Neural cell (in vitro differentiated cells): Measurements from ENCODE around the gene SARNP. TPM values are rescaled to one million over a fixed set of nuclear protein-coding genes. Genes with fewer than 3 reads are reported as not detected.
A peak's percentile ranks its signal among the peaks of the same experiment; 100 is the strongest.
"Not testable (repeated sequence)": the region's sequence is repeated elsewhere in the genome, so short reads cannot be mapped to it uniquely, and the experiment has no call there.

ENCODE experiments used
- H2AFZ ChIP-seq: fragments of 200-600, 300-800 bp; sonication (generic), shearing (Covaris generic); 2 replicates; pipeline ENCODE4 v1.6.0; 2014; ENCODE audit warnings: low read depth, mild to moderate bottlenecking, antibody characterized with exemption, low read length, moderate library complexity
- H3F3A ChIP-seq: fragments of 200-600 bp; shearing (Covaris generic); 2 replicates; pipeline ENCODE4 v1.6.1; 2016; ENCODE audit warnings: mild to moderate bottlenecking, moderate library complexity, mixed read lengths, antibody characterized with exemption, low read length; ENCODE audit not compliant: insufficient read depth, poor library complexity, severe bottlenecking
- H3K27ac ChIP-seq: fragments of 200-600, 300-800 bp; sonication (generic), shearing (Covaris generic); 2 replicates; pipeline ENCODE4 v1.5.1; 2014; ENCODE audit warnings: mild to moderate bottlenecking, low read length, moderate library complexity
- H3K27me3 ChIP-seq: fragments of 300-800, 200-600 bp; sonication (generic), shearing (Covaris generic); 2 replicates; pipeline ENCODE4 v1.6.0; 2014; ENCODE audit warnings: mild to moderate bottlenecking, low read depth, low read length, moderate library complexity; ENCODE audit not compliant: insufficient read depth
- H3K36me3 ChIP-seq: fragments of 300-800, 200-600 bp; sonication (generic), shearing (Covaris generic); 2 replicates; pipeline ENCODE4 v1.5.1; 2014; ENCODE audit warnings: mild to moderate bottlenecking, antibody characterized with exemption, low read length, moderate library complexity; ENCODE audit not compliant: insufficient read depth
- H3K4me2 ChIP-seq: fragments of 300-800, 200-600 bp; sonication (generic), shearing (Covaris generic); 2 replicates; pipeline ENCODE4 v1.6.0; 2014; ENCODE audit warnings: mild to moderate bottlenecking, low read length
- H3K4me3 ChIP-seq: fragments of 300-800, 200-600 bp; sonication (generic), shearing (Covaris generic); 2 replicates; pipeline ENCODE4 v1.5.1; 2014; ENCODE audit warnings: mild to moderate bottlenecking, low read length, moderate library complexity
- H3K79me2 ChIP-seq: fragments of 200-600 bp; shearing (Covaris generic); replicated peaks from 2 replicates; pipeline ENCODE4 v1.6.0; 2014; ENCODE audit warnings: mild to moderate bottlenecking, low read length, moderate library complexity; ENCODE audit not compliant: insufficient read depth
- H3K9ac ChIP-seq: fragments of 300-800, 200-600 bp; sonication (generic), shearing (Covaris generic); 2 replicates; pipeline ENCODE4 v1.6.1; 2016; ENCODE audit warnings: mild to moderate bottlenecking, low read length, mixed read lengths
- H3K9me2 ChIP-seq: fragments of 200-600 bp; shearing (Covaris generic); 2 replicates; pipeline ENCODE4 v1.6.1; 2016; ENCODE audit warnings: mild to moderate bottlenecking, low read length, mixed read lengths; ENCODE audit not compliant: insufficient read depth
- H3K9me3 ChIP-seq: fragments of 200-600, 300-800 bp; sonication (generic), shearing (Covaris generic); 2 replicates; pipeline ENCODE4 v1.6.1; 2016; ENCODE audit warnings: mild to moderate bottlenecking, mixed run types, low read length, moderate library complexity, mixed read lengths
- H4K20me1 ChIP-seq: fragments of 200-600 bp; shearing (Covaris generic); 2 replicates; pipeline ENCODE4 v1.6.1; 2016; ENCODE audit warnings: mild to moderate bottlenecking, mixed run types; ENCODE audit not compliant: insufficient read depth
- CTCF ChIP-seq: fragments of 450-650 bp; IDR thresholded peaks from 2 replicates; pipeline ENCODE4 v1.5.1; 2014; ENCODE audit warnings: antibody characterized with exemption, mild to moderate bottlenecking, moderate library complexity; ENCODE audit not compliant: poor library complexity, severe bottlenecking
- EP300 ChIP-seq: fragments of 450-650 bp; conservative IDR thresholded peaks from 2 replicates; pipeline ENCODE4 v1.6.1; 2014; ENCODE audit warnings: antibody characterized with exemption, mild to moderate bottlenecking, moderate library complexity; ENCODE audit not compliant: poor library complexity, severe bottlenecking
- EZH2 ChIP-seq: fragments of 200-600, 300-800 bp; shearing (Covaris generic), sonication (generic); IDR thresholded peaks from 2 replicates; pipeline ENCODE4 v1.6.1; 2014; ENCODE audit warnings: antibody characterized with exemption, low read length, borderline replicate concordance, mild to moderate bottlenecking; ENCODE audit not compliant: insufficient read depth, poor library complexity, severe bottlenecking
- MXI1 ChIP-seq: fragments of 450-650 bp; conservative IDR thresholded peaks from 2 replicates; pipeline ENCODE4 v1.6.1; 2014; ENCODE audit warnings: antibody characterized with exemption, mild to moderate bottlenecking; ENCODE audit not compliant: poor library complexity, severe bottlenecking
- POLR2AphosphoS5 ChIP-seq: IDR thresholded peaks from 2 replicates; pipeline ENCODE4 v1.6.1; 2012
- RAD21 ChIP-seq: fragments of 450-650 bp; conservative IDR thresholded peaks from 2 replicates; pipeline ENCODE4 v1.6.1; 2014; ENCODE audit warnings: antibody characterized with exemption, mild to moderate bottlenecking, moderate library complexity
- REST ChIP-seq: IDR thresholded peaks from 2 replicates; pipeline ENCODE4 v1.6.1; 2012; ENCODE audit warnings: borderline replicate concordance
- SMC3 ChIP-seq: fragments of 450-650 bp; conservative IDR thresholded peaks from 2 replicates; pipeline ENCODE4 v1.6.1; 2014; ENCODE audit warnings: antibody characterized with exemption, mild to moderate bottlenecking, moderate library complexity; ENCODE audit not compliant: poor library complexity
- TAF1 ChIP-seq: IDR thresholded peaks from 2 replicates; pipeline ENCODE4 v1.6.1; 2012; ENCODE audit warnings: low read depth
- polyA minus RNA-seq: library from RNA; depleted of rRNA, polyadenylated mRNA; stranded (reverse); fragments of >200 nt; gene quantifications from 2 replicates; pipeline ENCODE4 v1.2.3, GENCODE V29; 2014
- polyA plus RNA-seq: library from polyadenylated mRNA; depleted of rRNA; stranded (reverse); fragments of >200 nt; gene quantifications from 2 replicates; pipeline ENCODE4 v1.2.3, GENCODE V29; 2014

SARNP gene
- 245 and 332 TPM in 2 replicates for polyA plus RNA-seq
- polyA minus RNA-seq = 107 and 115 TPM in 2 replicates

GRCh38 chr12:55817345-55818139 is at the start of gene SARNP, which contains the start of gene ORMDL2:
Gene SARNP, minus strand, starts transcription at chr12:55817724. Its CDS starts 23 bp downstream, at chr12:55817701.
Gene ORMDL2, plus strand, starts transcription at chr12:55818041. Its CDS starts 959 bp downstream, at chr12:55819000.
- Histone ChIP-seq H3K9ac (peak within 1 kb of the TSS; percentile 90), H3K79me2 (peaks cover 60% of the 10 kb centered on the region), H3K27ac (peak within 1 kb of the TSS; percentile 92), H3K9me3 (no peaks in the 10 kb centered on the region), H3K36me3 (peaks cover 8% of the 10 kb centered on the region), H3K4me2 (peak within 1 kb of the TSS; percentile 97), H3K9me2 (no peaks in the 10 kb centered on the region), H3K4me3 (peak within 1 kb of the TSS; percentile 73), H2AFZ (peak within 1 kb of the TSS; percentile 70), H3F3A (no peaks in the 10 kb centered on the region), H3K27me3 (no peaks in the 10 kb centered on the region), H4K20me1 (no peaks in the 10 kb centered on the region)
- TF ChIP-seq MXI1 = peak; percentile 86
- TF ChIP-seq POLR2AphosphoS5 = peak; percentile 91
- no peak for TF ChIP-seq RAD21
- TF ChIP-seq EZH2 = no peak
- peak; percentile 96 for TF ChIP-seq TAF1
- no peak for TF ChIP-seq SMC3
- no peak for TF ChIP-seq CTCF
- peak; percentile 64 for TF ChIP-seq REST
- TF ChIP-seq EP300 = no peak

GRCh38 chr12:55866454-55867004 is 49.0 kb upstream of the SARNP start:
- H3K27me3 ChIP-seq, H3K36me3 ChIP-seq, H2AFZ ChIP-seq, H3K9me3 ChIP-seq, H3K4me3 ChIP-seq, H3K27ac ChIP-seq, H3K9me2 ChIP-seq, H3K79me2 ChIP-seq, H3K4me2 ChIP-seq, H4K20me1 ChIP-seq, H3F3A ChIP-seq, H3K9ac ChIP-seq: not testable (repeated sequence)
